ENCODE results near the gene CAMTA1.
A peak's percentile ranks its signal among the peaks of the same experiment; 100 is the strongest.

CAMTA1 gene

GRCh38 chr1:7744882-7745281 is 959.6 kb downstream of the CAMTA1 start:
- no peak for DNase-seq (ENCODE audit: low spot score)

DNA sequence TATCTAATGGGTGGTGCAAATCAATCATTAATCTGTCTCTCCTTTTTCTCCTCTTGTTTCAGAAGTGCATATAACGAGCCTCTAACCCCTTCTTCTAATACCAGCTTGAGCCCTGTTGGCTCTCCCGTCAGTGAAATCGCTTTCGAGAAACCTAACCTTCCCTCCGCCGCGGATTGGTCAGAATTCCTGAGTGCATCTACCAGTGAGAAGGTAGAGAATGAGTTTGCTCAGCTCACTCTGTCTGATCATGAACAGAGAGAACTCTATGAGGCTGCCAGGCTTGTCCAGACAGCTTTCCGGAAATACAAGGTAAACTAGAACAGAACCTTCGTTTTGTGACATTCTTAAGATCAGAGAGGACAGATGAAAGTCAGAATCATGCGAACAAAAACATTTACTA is 960.5 kb downstream of the CAMTA1 start:
- DNase-seq (ENCODE audit: low spot score), result no peak

GRCh38 chr1:7747605-7748004 is 962.4 kb downstream of the CAMTA1 start:
- no peak for DNase-seq (ENCODE audit: low spot score)

- DNase-seq (ENCODE audit: low spot score), result no peak
Measured at GRCh38 chr1:7749126-7749525, 963.9 kb downstream of the CAMTA1 start.

DNA sequence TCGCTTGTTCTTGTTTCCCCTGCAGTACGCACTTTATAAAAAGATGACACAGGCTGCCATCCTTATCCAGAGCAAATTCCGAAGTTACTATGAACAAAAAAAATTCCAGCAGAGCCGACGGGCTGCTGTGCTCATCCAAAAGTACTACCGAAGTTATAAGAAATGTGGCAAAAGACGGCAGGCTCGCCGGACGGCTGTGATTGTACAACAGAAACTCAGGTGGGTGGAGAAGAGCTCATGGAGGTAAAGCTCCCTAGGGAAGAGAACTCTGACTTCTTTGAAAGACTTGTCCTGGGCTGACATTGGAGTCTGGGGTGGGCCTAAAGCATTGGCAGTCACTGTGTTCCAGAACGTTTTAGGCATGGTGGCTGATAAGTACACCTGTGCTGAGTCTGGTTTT is 965.9 kb downstream of the CAMTA1 start:
- DNase-seq (ENCODE audit: low spot score), result no peak

- DNase-seq (ENCODE audit: low spot score), result no peak
Measured at GRCh38 chr1:7752512-7753417, 967.5 kb downstream of the CAMTA1 start.

GRCh38 chr1:7753641-7754040 is 968.4 kb downstream of the CAMTA1 start:
- DNase-seq (ENCODE audit: low spot score), result no peak

GRCh38 chr1:7754234-7754633 is 969.0 kb downstream of the CAMTA1 start:
- DNase-seq (ENCODE audit: low spot score), result no peak

DNA sequence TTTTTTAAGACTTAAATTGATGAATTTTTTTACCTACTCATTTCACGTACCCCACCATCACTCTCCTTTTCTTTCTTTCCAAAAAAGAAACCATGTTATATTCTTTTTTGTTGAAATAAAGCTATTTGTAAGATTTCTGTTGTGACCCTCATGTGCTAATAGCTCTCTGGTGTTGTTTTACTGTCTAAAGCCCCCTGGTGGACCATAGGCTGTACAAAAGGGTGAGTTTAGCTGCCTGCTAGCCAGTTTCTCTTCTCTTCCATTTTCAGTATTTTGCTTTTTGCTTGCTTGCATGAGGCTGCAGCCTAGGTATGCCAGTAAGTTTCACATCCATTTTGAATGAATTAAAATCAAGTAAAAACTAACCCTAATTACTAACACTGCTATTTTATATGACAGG is 970.2 kb downstream of the CAMTA1 start:
- no peak for DNase-seq (ENCODE audit: low spot score)

GRCh38 chr1:7760245-7760644 is 975.0 kb downstream of the CAMTA1 start:
- no peak for DNase-seq (ENCODE audit: low spot score)

- no peak for DNase-seq (ENCODE audit: low spot score)
Measured at GRCh38 chr1:7761103-7761502, 975.8 kb downstream of the CAMTA1 start.

- no peak for DNase-seq (ENCODE audit: low spot score)
Measured at GRCh38 chr1:7767176-7767575, 981.9 kb downstream of the CAMTA1 start.

- DNase-seq (ENCODE audit: low spot score), result no peak
Measured at GRCh38 chr1:7768583-7768982, 983.3 kb downstream of the CAMTA1 start.

DNA sequence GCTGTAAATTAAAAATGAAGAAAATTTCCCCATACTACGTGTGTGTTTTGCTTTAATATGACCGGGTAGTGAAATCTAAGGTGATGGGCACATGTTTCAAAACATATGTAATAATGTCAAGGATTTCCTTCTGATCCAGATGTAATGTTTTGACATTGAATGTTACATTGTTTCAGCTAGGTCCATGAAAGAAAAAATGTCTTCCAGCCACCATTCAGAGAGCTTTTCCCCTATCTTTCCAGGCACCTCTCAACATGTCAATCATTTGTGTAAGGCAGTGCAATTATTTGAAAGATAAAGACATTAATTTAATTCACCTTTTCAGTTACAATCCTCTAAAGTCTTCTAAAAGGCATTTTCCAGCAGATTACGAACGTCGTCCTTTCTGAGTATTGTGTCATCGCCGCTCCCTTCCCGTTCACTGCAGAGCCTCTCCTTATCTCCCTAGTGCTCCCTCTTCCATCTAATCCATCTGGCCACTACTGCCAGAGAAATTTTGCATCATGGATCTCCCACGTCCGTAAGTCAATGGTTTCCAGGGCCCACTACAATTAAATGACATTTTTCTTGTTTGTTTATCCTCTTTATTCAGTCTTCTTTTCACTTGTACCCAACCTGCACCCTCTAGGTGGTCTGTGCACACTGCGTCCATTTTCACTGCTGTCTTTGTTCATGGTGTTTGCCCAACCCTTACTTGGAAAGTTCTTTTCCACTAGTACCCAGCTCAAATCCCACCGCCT is 984.6 kb downstream of the CAMTA1 start:
- no peak for DNase-seq (ENCODE audit: low spot score)

- no peak for DNase-seq (ENCODE audit: low spot score)
Measured at GRCh38 chr1:7770669-7770996, 985.4 kb downstream of the CAMTA1 start.

- peak; percentile 79 for DNase-seq (ENCODE audit: low spot score)
Measured at GRCh38 chr1:7770997-7771822, 986.0 kb downstream of the CAMTA1 start, which contains the start of gene VAMP3. VAMP3 (plus strand) TSS chr1:7771296; CDS start chr1:7771384, 88 bp downstream.

- DNase-seq (ENCODE audit: low spot score), result no peak
Measured at GRCh38 chr1:7771823-7772299, 986.6 kb downstream of the CAMTA1 start.

- no peak for DNase-seq (ENCODE audit: low spot score)
Measured at GRCh38 chr1:7777591-7777990, 992.3 kb downstream of the CAMTA1 start.

GRCh38 chr1:7778133-7778628 is 992.9 kb downstream of the CAMTA1 start:
- no peak for DNase-seq (ENCODE audit: low spot score)

- DNase-seq (ENCODE audit: low spot score), result no peak
Measured at GRCh38 chr1:7780976-7781375, 995.7 kb downstream of the CAMTA1 start.

- DNase-seq (ENCODE audit: low spot score), result no peak
Measured at GRCh38 chr1:7781501-7781900, 996.2 kb downstream of the CAMTA1 start.

- DNase-seq (ENCODE audit: low spot score), result no peak
Measured at GRCh38 chr1:7781923-7782495, 996.8 kb downstream of the CAMTA1 start.

Measured in HuH-7.5 (cell line).